MM.1S (cell line): ENCODE results near the gene MYOF.

Source experiments
- EZH2 ChIP-seq: fragments of 300-600 bp; sonication (generic); optimal IDR thresholded peaks from 2 replicates; pipeline ENCODE3; 2017; ENCODE audit warnings: low read depth, mild to moderate bottlenecking, antibody characterized with exemption, low read length, mixed read lengths
- EZH2phosphoT487 ChIP-seq: fragments of 300-600 bp; sonication (generic); IDR thresholded peaks from 2 replicates; pipeline ENCODE4 v1.6.1; 2018; ENCODE audit warnings: antibody characterized with exemption, low read length
- TF ChIP-seq, protein P1 (sequence below): fragments of 300-600 bp; sonication (generic); IDR thresholded peaks from 2 replicates; pipeline ENCODE4 v1.5.1; 2016; ENCODE audit warnings: antibody characterized with exemption, low read length, mixed read lengths

GRCh38 chr10:93406364-93407145 is 75.6 kb downstream of the MYOF start:
- TF ChIP-seq, protein P1, sequence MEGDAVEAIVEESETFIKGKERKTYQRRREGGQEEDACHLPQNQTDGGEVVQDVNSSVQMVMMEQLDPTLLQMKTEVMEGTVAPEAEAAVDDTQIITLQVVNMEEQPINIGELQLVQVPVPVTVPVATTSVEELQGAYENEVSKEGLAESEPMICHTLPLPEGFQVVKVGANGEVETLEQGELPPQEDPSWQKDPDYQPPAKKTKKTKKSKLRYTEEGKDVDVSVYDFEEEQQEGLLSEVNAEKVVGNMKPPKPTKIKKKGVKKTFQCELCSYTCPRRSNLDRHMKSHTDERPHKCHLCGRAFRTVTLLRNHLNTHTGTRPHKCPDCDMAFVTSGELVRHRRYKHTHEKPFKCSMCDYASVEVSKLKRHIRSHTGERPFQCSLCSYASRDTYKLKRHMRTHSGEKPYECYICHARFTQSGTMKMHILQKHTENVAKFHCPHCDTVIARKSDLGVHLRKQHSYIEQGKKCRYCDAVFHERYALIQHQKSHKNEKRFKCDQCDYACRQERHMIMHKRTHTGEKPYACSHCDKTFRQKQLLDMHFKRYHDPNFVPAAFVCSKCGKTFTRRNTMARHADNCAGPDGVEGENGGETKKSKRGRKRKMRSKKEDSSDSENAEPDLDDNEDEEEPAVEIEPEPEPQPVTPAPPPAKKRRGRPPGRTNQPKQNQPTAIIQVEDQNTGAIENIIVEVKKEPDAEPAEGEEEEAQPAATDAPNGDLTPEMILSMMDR: no peak
- TF ChIP-seq EZH2: no peak
- TF ChIP-seq EZH2phosphoT487: no peak
